ENCODE results near the gene SLC16A2.
A peak's percentile ranks its signal among the peaks of the same experiment; 100 is the strongest.

Gene SLC16A2

GRCh38 chrX:74540635-74541249, 119.4 kb downstream of the SLC16A2 start:
- no peak for DNase-seq

GRCh38 chrX:74545880-74546523, 124.7 kb downstream of the SLC16A2 start:
- DNase-seq: no peak

GRCh38 chrX:74546984-74547383, 125.7 kb downstream of the SLC16A2 start:
- no peak for DNase-seq

- DNase-seq: peak; percentile 54 to 71
Measured at GRCh38 chrX:74550295-74550802, 129.1 kb downstream of the SLC16A2 start.

GRCh38 chrX:74551934-74552333, 130.6 kb downstream of the SLC16A2 start:
- DNase-seq: no peak

GRCh38 chrX:74557378-74557777, 136.1 kb downstream of the SLC16A2 start:
- DNase-seq: no peak

- DNase-seq: no peak
Measured at GRCh38 chrX:74578137-74578536, 156.8 kb downstream of the SLC16A2 start.

GRCh38 chrX:74579597-74580198, 158.4 kb downstream of the SLC16A2 start:
- DNase-seq: no peak
